H9 (cell line): ENCODE results near the gene EHHADH. TPM values are rescaled to one million over a fixed set of nuclear protein-coding genes. Genes with fewer than 3 reads are reported as not detected.

Source experiments
- DNase-seq: peaks from one replicate; pipeline ENCODE4 v3.0.0-alpha.2; 2017
- H2AFZ ChIP-seq: one replicate; pipeline ENCODE4 v1.6.1; 2013; ENCODE audit warnings: mild to moderate bottlenecking, low read length, control low read depth, moderate library complexity
- H2AK5ac ChIP-seq: 2 replicates; pipeline ENCODE4 v1.6.1; 2013; ENCODE audit warnings: low read length, control low read depth, mixed read lengths; ENCODE audit not compliant: insufficient read length
- H2BK120ac ChIP-seq: one replicate; pipeline ENCODE4 v1.6.1; 2013; ENCODE audit warnings: low read depth, mild to moderate bottlenecking, low read length, control low read depth, inconsistent platforms; ENCODE audit not compliant: poor library complexity, severe bottlenecking
- H2BK12ac ChIP-seq: 2 replicates; pipeline ENCODE4 v1.6.1; 2013; ENCODE audit warnings: low read length, control low read depth, mixed read lengths, low read depth; ENCODE audit not compliant: insufficient read length
- H2BK15ac ChIP-seq: 2 replicates; pipeline ENCODE4 v1.6.1; 2013; ENCODE audit warnings: low read depth, low read length, control low read depth
- H2BK20ac ChIP-seq: one replicate; pipeline ENCODE4 v1.6.1; 2013; ENCODE audit warnings: low read depth, mild to moderate bottlenecking, low read length, control low read depth, inconsistent platforms; ENCODE audit not compliant: poor library complexity, severe bottlenecking
- H2BK5ac ChIP-seq: 2 replicates; pipeline ENCODE4 v1.6.1; 2013; ENCODE audit warnings: low read length, control low read depth, mixed read lengths; ENCODE audit not compliant: insufficient read length
- H3K14ac ChIP-seq: 2 replicates; pipeline ENCODE4 v1.6.1; 2013; ENCODE audit warnings: low read length, control low read depth; ENCODE audit not compliant: insufficient read depth
- H3K18ac ChIP-seq: 2 replicates; pipeline ENCODE4 v1.6.1; 2013; ENCODE audit warnings: low read depth, mild to moderate bottlenecking, mixed read lengths, low read length, control low read depth; ENCODE audit not compliant: insufficient read length
- H3K23ac ChIP-seq: 2 replicates; pipeline ENCODE4 v1.6.1; 2013; ENCODE audit warnings: low read length, control low read depth, mixed read lengths, low read depth; ENCODE audit not compliant: insufficient read length
- H3K23me2 ChIP-seq: 2 replicates; pipeline ENCODE4 v1.6.1; 2013; ENCODE audit warnings: low read depth, mild to moderate bottlenecking, mixed read lengths, low read length, control low read depth; ENCODE audit not compliant: insufficient read length, poor library complexity, severe bottlenecking
- H3K27ac ChIP-seq: 2 replicates; pipeline ENCODE4 v1.5.1; 2013; ENCODE audit warnings: low read length, control low read depth, mixed read lengths, low read depth; ENCODE audit not compliant: insufficient read length
- H3K27me3 ChIP-seq: 2 replicates; pipeline ENCODE4 v1.6.1; 2013; ENCODE audit warnings: low read length, control low read depth, inconsistent platforms; ENCODE audit not compliant: insufficient read depth
- H3K4ac ChIP-seq: 2 replicates; pipeline ENCODE4 v1.6.1; 2013; ENCODE audit warnings: low read depth, mild to moderate bottlenecking, control low read depth, inconsistent platforms, low read length, moderate library complexity
- H3K4me1 ChIP-seq: 2 replicates; pipeline ENCODE4 v1.6.1; 2013; ENCODE audit warnings: low read length, control low read depth, inconsistent platforms; ENCODE audit not compliant: insufficient read depth
- H3K4me2 ChIP-seq: 2 replicates; pipeline ENCODE4 v1.6.1; 2013; ENCODE audit warnings: low read length, control low read depth, mixed read lengths; ENCODE audit not compliant: insufficient read length, insufficient read depth
- H3K56ac ChIP-seq: 2 replicates; pipeline ENCODE4 v1.6.1; 2013; ENCODE audit warnings: low read depth, mild to moderate bottlenecking, mixed read lengths, low read length, control low read depth; ENCODE audit not compliant: insufficient read length
- H3K79me1 ChIP-seq: 2 replicates; pipeline ENCODE4 v1.6.1; 2013; ENCODE audit warnings: low read depth, mild to moderate bottlenecking, moderate library complexity, low read length, control low read depth, inconsistent platforms; ENCODE audit not compliant: insufficient read depth, poor library complexity, severe bottlenecking
- H3K79me2 ChIP-seq: 2 replicates; pipeline ENCODE4 v1.6.1; 2013; ENCODE audit warnings: low read length, control low read depth, inconsistent platforms; ENCODE audit not compliant: insufficient read depth
- H3K9ac ChIP-seq: 2 replicates; pipeline ENCODE4 v1.6.1; 2013; ENCODE audit warnings: low read length, control low read depth, mixed read lengths; ENCODE audit not compliant: insufficient read length; ENCODE audit errors: extremely low read depth
- H3K9me3 ChIP-seq: one replicate; pipeline ENCODE4 v1.6.1; 2013; ENCODE audit warnings: low read depth, low read length, inconsistent platforms; ENCODE audit not compliant: control insufficient read depth
- H3T11ph ChIP-seq: one replicate; pipeline ENCODE4 v1.6.1; 2013; ENCODE audit warnings: mild to moderate bottlenecking, low read length, control low read depth, inconsistent platforms
- H4K20me1 ChIP-seq: one replicate; pipeline ENCODE4 v1.6.1; 2013; ENCODE audit not compliant: control insufficient read depth, insufficient read length, insufficient read depth
- H4K5ac ChIP-seq: 2 replicates; pipeline ENCODE4 v1.6.1; 2013; ENCODE audit warnings: low read depth, mild to moderate bottlenecking, mixed read lengths, low read length, control low read depth; ENCODE audit not compliant: insufficient read length
- H4K8ac ChIP-seq: replicated peaks from 2 replicates; pipeline ENCODE4 v1.6.1; 2013; ENCODE audit warnings: low read length, control low read depth, mixed read lengths, low read depth; ENCODE audit not compliant: insufficient read length
- H4K91ac ChIP-seq: 2 replicates; pipeline ENCODE4 v1.6.1; 2013; ENCODE audit warnings: low read depth, mild to moderate bottlenecking, moderate library complexity, mixed read lengths, low read length, control low read depth; ENCODE audit not compliant: insufficient read length
- H3K27ac Mint-ChIP-seq, 3 experiments: 2 replicates in 2 of 3; 3 replicates in 1 of 3; pipeline ENCODE4 v1.8.0; 2020 to 2021; ENCODE audit warnings: mixed read lengths in 3 of 3, mild to moderate bottlenecking in 1 of 3, moderate library complexity in 1 of 3
- H3K27me3 Mint-ChIP-seq: 2 replicates; pipeline ENCODE4 v1.8.0; 2021; ENCODE audit warnings: low read depth, mild to moderate bottlenecking, moderate library complexity, mixed read lengths
- H3K36me3 Mint-ChIP-seq, 3 experiments: 2 replicates in 2 of 3; 3 replicates in 1 of 3; pipeline ENCODE4 v1.8.0; 2020 to 2021; ENCODE audit warnings: low read depth in 3 of 3, mixed read lengths in 3 of 3; ENCODE audit not compliant: insufficient read depth in 1 of 3
- H3K4me1 Mint-ChIP-seq, 2 experiments: 2 replicates each; pipeline ENCODE4 v1.8.0; 2020; ENCODE audit warnings: mixed read lengths in 2 of 2
- H3K4me3 Mint-ChIP-seq, 2 experiments: 2 replicates in 1 of 2; 3 replicates in 1 of 2; pipeline ENCODE4 v1.8.0; 2020 to 2021; ENCODE audit warnings: mild to moderate bottlenecking in 2 of 2, mixed read lengths in 2 of 2, moderate library complexity in 1 of 2
- H3K9me3 Mint-ChIP-seq, 2 experiments: 2 replicates in 1 of 2; 3 replicates in 1 of 2; pipeline ENCODE4 v1.8.0; 2020; ENCODE audit warnings: mild to moderate bottlenecking in 2 of 2, mixed read lengths in 2 of 2, moderate library complexity in 1 of 2
- WGBS: extraction: QIAGEN DNeasy Blood & Tissue Kit; methylation state at CpG from one replicate; pipeline ENCODE4 v1.1.7; 2013; ENCODE audit warnings: missing lambda C conversion rate, low lambda C conversion rate, mixed read lengths; ENCODE audit not compliant: insufficient read length; ENCODE audit errors: extremely low coverage; 5-methylcytosine and 5-hydroxymethylcytosine counted together
- total RNA-seq: library from RNA; stranded (reverse); gene quantifications from 2 replicates; pipeline ENCODE4 v1.2.1, GENCODE V29; 2021
- TF ChIP-seq, protein P1 (sequence below): fragments of 200-600 bp; sonication (generic); conservative IDR thresholded peaks from 3 replicates; pipeline ENCODE4 v1.8.0; 2021; ENCODE audit warnings: antibody characterized with exemption, mild to moderate bottlenecking

The EHHADH gene
- total RNA-seq, 1 experiment from 2014 or later: 2.1 TPM

DNA sequence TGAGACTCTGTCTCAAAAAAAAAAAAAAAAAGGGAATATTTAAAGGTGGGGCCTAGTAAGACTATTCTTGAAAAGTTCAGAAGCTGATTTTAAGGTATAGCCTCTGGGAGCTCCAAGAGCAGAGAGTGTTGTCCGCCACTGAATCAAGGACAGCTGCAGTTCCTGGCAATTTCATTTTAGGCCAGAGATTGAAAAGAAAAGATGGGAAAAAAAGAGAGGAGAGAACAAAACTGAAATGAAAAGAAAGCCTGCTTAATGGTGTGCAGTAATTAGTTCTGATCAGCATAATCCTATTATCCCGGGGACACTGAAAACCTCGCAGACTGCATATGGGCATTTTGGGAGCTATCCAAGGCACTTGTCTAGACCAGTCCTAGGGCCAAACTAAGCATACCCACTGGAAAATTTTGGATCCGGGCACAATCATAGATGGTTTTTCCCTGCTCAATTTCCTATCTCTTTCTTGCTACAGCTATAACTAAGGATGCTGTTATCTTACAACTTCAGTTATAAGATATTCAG, 43.2 kb downstream of the EHHADH start:
- Histone ChIP-seq H2BK120ac (no peak overlapping the region), H3K18ac (no peak overlapping the region), H2BK12ac (no peak overlapping the region), H3K27ac (no peak overlapping the region), H4K91ac (no peak overlapping the region), H3K79me2 (no peaks in the 10 kb centered on the region; the same call in 1 of the 2 replicates), H4K5ac (no peak overlapping the region), H3K79me1 (no peaks in the 10 kb centered on the region), H4K8ac (no peak overlapping the region), H3T11ph (no peak overlapping the region), H2BK15ac (no peak overlapping the region), H3K4ac (no peak overlapping the region), H4K20me1 (no peaks in the 10 kb centered on the region), H3K14ac (no peak overlapping the region), H3K9ac (no peak overlapping the region), H3K27me3 (no peaks in the 10 kb centered on the region), H2BK5ac (no peak overlapping the region), H3K9me3 (no peaks in the 10 kb centered on the region), H3K4me2 (no peak overlapping the region), H2BK20ac (no peak overlapping the region), H2AK5ac (no peak overlapping the region), H2AFZ (no peak overlapping the region), H3K23ac (no peak overlapping the region), H3K4me1 (no peaks in the 10 kb centered on the region), H3K23me2 (no peaks in the 10 kb centered on the region), H3K56ac (no peak overlapping the region)
- TF ChIP-seq, protein P1, sequence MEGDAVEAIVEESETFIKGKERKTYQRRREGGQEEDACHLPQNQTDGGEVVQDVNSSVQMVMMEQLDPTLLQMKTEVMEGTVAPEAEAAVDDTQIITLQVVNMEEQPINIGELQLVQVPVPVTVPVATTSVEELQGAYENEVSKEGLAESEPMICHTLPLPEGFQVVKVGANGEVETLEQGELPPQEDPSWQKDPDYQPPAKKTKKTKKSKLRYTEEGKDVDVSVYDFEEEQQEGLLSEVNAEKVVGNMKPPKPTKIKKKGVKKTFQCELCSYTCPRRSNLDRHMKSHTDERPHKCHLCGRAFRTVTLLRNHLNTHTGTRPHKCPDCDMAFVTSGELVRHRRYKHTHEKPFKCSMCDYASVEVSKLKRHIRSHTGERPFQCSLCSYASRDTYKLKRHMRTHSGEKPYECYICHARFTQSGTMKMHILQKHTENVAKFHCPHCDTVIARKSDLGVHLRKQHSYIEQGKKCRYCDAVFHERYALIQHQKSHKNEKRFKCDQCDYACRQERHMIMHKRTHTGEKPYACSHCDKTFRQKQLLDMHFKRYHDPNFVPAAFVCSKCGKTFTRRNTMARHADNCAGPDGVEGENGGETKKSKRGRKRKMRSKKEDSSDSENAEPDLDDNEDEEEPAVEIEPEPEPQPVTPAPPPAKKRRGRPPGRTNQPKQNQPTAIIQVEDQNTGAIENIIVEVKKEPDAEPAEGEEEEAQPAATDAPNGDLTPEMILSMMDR: no peak
- Mint-ChIP-seq H3K27ac (no peak overlapping the region; a peak in 2 of 7 replicates), H3K4me1 (peaks cover 3 to 4% of the 10 kb centered on the region in 2 experiments; a peak in 3 of 4 replicates), H3K36me3 (no peaks in the 10 kb centered on the region), H3K9me3 (no peaks in the 10 kb centered on the region), H3K4me3 (no peak overlapping the region), H3K27me3 (no peaks in the 10 kb centered on the region)
- no peak for DNase-seq
- no CpG with 5 or more reads among the region's 4 CpGs for WGBS
